ENCODE results near the gene TP73.

The TP73 gene

GRCh38 chr1:3705341-3705950 lies 53.1 kb downstream of the TP73 start:
- DNase-seq (ENCODE audit: low read depth in 1 of 2, low spot score in 1 of 2), result no peak

DNA sequence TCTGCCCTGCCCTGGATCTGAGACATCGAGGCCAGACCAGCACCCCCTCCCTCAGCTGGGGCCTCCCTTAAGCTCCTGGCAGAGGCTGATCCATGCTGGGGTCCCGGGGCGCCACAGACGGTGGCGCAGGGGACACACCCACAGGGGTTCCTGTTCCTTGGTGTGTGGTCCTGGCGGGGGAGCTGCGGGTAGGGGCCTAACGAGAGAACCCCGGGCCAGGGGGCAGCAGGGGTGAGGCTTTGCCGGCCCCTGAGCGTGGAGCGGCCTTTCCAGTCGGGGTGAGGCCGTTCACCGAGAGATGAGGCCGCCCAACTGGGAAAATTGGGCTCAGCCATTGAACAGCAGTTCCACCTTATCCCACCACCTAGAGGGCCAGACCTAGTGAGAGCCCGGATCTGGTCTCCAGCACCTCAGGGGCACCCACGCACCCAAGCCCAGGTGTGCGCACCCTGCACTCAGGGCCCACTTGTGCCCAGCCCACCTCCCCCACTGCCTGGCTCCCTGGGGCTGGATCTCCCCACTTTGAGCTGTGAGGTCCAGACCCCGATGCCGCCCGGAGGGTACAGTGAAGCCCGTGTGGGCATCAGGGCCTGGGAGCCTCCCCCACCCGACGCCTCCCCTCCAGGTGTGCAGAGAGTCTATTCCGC lies 54.5 kb downstream of the TP73 start:
- no peak for DNase-seq (ENCODE audit: low read depth in 1 of 2, low spot score in 1 of 2)

GRCh38 chr1:3707298-3707938 lies 55.1 kb downstream of the TP73 start:
- no peak for DNase-seq (ENCODE audit: low read depth in 1 of 2, low spot score in 1 of 2)

DNA sequence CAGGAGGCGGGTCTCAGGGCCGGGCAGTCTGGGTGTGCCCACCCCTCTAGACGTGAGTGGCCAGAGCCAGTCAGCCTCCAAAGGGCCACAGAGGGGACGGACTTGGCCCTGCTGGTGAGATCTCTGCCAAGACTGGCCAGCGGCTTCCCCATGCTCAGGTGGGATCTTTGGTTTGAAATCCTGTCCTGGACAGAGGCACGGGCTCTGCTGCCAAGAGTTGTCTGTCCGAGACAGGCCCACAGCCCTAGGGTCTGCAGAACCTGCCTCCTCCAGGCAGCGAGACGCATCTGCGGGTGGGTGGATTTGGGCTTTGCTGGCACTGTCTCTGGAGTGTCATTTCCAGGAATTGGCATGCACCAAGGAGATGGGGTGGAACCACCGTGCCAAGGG lies 55.6 kb downstream of the TP73 start:
- DNase-seq (ENCODE audit: low read depth in 1 of 2, low spot score in 1 of 2), result no peak

GRCh38 chr1:3708791-3709190 lies 56.5 kb downstream of the TP73 start:
- DNase-seq (ENCODE audit: low read depth in 1 of 2, low spot score in 1 of 2), result no peak

DNA sequence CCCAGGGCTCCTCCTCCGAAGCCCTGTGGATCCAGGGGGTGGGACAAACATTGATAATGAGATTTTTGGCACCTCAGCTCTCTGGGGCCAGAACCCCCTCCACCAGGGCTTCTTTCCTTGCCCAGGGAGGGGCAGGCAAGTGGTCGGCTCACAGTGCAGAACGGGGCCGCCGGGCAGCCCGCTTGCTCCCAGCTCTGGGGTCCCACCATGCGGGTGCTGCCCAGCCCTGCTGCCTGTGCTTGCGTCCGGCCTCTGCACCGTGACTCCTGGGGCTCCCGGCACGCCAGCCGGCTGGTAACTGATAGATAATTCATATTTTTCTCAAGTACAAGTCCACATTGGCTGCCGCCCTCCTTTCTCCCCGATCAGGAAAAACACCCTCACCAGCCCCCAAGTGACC lies 57.9 kb downstream of the TP73 start:
- DNase-seq (ENCODE audit: low read depth in 1 of 2, low spot score in 1 of 2), result no peak

GRCh38 chr1:3711381-3711779 lies 59.1 kb downstream of the TP73 start:
- no peak for DNase-seq (ENCODE audit: low read depth in 1 of 2, low spot score in 1 of 2)

DNA sequence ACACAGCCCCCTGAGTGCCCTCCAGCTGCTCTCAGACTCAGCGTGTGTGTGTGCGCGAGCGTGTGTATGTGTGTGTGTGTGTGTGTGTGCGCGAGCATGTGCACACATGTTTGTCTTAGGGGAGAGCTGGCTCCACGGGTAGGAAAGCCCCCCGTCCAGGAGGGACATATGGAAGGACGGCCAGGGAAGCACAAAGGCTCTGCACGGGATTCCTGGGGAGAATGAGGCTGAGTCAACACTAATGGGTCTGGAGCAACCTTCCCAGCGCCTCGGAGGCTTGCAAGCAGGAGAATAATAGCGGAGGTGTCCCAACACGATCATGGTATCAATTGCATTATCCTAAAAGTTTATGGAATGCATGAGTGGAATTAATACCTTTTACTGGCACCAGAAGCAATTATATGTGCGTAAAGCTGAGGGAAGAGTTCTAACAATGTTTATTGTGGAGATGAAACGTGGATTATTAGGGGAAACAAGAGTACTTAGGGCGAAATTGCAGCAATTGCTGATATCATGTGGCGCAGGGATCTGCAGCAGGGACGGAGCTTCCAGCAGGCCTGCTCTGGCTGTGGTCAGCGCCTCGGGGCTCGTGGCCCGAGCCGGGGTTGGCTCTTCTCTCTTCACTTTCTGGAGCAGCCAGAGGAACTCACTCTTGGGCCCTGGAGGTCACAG lies 59.6 kb downstream of the TP73 start:
- DNase-seq (ENCODE audit: low read depth in 1 of 2, low spot score in 1 of 2), result no peak

DNA sequence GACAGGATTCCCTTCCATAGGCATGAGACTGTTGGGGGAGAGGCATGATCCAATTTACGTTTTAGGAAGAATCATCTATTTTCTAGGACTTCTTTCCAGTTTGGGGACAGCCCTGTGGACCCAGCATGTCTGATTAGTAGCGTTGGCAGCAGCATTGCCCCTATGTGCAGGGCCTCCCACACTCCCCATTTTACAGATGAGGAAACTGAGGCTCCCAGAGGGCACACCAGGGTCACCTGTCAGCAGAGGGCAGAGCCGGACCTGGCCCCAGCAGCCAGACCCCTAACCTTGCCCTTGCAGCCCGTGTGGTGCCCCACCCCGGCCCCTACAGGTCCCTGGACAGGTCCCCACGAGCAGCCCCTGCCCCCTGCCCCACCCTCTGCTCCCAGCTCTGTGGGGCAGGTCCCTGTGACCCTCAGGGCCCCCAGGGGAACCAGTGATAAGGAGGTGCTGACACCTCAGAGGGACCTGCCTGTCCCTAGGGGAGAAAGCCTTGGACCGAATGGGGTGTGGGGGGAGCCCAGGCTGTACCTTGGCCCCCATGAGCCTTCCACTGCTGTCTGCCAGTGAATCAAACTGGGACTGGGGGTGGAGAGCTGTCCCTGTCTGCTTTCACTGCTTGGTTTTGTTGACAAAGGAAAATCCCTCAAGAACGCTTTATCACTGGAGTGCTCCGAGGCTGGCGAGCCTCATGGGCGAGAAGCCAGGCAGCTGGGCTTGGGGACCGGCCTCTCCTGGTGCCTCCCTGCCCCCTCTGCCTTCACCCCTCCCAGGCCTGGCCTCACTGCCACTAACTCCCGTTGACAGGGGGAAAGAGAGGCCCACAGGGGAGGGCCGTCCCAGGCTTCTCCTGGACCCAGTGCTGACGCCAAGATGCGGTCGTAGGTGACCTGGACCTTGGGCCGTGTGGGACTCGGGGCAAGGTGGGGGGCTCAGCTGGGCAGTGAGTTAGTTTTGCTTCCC lies 60.5 kb downstream of the TP73 start:
- no peak for DNase-seq (ENCODE audit: low read depth in 1 of 2, low spot score in 1 of 2)

GRCh38 chr1:3713840-3714239 lies 61.5 kb downstream of the TP73 start:
- no peak for DNase-seq (ENCODE audit: low read depth in 1 of 2, low spot score in 1 of 2)

GRCh38 chr1:3714284-3714741 lies 62.0 kb downstream of the TP73 start:
- no peak for DNase-seq (ENCODE audit: low read depth in 1 of 2, low spot score in 1 of 2)

- DNase-seq (ENCODE audit: low read depth in 1 of 2, low spot score in 1 of 2), result no peak
Measured at GRCh38 chr1:3714814-3715213, 62.5 kb downstream of the TP73 start.

DNA sequence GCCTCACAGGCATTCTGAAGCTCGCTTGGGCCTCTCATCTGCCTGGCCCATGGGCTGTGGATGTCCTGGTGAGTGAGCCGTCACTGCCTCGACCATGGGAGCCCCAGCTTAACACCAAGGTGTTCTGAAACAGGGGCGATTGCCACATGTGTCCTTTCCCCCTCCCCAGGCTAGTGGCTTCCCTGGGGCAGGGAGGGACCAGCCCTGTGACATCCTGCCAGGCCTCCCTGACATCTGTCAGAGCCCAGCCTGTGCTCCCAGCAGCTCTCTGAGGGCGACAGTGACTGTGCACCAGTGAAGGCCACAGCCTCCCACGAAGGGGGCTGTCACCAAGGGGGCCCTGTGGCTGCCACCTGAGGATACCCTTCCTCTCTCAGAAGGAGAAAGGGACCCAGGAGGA lies 64.0 kb downstream of the TP73 start:
- no peak for DNase-seq (ENCODE audit: low read depth in 1 of 2, low spot score in 1 of 2)

DNA sequence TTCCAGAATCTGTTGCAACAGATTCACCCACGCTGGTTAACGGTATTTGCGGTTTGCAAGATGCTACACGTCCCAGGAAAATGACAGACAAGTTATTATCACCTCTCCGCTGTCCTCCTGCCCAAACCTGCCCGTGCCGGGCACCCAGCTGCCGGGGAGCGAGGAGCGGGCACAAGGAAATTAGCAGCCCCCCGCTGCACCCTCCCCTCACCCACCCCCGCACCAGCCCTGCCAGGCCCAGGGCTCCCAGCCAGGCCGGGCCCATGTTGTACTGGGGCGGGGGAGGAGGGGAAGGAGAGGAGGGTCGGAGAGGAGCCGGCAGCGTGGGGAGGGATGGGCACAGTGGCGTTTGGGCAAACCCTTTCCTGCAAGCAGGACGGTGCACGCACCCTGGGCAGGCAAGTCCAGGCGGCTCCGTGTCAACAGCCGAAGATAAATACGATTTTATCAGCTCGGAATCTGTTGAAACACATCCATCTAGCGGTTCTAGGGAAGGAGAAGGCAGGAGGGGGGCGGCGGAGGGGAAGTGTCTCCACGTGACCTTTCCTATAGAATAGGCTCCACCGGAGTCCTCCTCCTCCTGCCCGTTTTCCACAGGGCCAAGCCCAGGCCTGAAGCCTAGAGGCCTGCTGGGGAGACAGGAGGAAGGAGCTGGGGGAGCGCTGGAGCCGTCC lies 64.9 kb downstream of the TP73 start:
- DNase-seq (ENCODE audit: low read depth in 1 of 2, low spot score in 1 of 2), result no peak

DNA sequence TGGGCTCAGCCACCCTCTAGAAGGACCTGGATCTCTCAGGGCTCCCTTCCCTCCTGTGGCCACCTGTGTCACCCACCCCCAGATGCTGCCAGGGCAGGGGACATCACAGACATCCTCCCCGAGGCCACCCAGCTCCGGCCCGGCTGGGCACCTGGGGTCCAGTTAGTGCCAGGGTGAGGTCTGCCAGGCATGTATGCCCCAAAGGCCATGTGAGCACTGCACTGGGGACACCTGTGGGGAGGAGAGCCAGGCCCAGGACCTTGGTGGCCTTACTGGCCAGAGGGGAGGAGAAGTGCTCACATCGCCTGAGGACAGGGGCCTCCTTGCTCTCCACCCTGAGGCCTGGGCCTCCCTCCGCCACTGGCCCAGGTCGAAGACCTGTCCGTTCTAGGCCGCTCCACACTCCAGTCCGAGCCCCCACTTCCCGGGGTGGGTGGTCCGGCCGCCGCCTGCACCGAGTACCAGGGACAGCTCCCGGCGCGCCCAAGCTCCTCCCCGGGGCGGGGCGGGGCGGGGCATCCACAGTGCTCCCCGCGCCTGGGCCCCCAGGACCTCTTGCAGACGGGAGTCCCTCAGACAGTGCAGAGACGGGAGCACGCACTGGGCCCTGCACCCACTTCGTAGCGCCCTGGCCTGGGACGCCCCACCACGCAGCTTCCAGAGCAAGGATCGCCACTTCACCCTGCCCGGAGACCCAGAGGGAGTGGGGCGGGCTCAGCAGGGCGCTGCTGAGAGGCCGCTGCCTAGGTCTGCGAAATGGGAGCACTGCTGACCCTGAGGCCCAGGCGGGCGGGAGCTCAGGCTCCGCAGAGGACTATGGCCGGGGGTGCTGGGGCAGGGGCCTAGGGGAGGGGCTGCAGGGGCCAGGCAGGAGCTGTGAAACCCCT lies 65.6 kb downstream of the TP73 start:
- DNase-seq (ENCODE audit: low read depth in 1 of 2, low spot score in 1 of 2), result no peak

GRCh38 chr1:3718764-3719163 lies 66.4 kb downstream of the TP73 start:
- no peak for DNase-seq (ENCODE audit: low read depth in 1 of 2, low spot score in 1 of 2)

- no peak for DNase-seq (ENCODE audit: low read depth in 1 of 2, low spot score in 1 of 2)
Measured at GRCh38 chr1:3721955-3722465, 69.7 kb downstream of the TP73 start.

DNA sequence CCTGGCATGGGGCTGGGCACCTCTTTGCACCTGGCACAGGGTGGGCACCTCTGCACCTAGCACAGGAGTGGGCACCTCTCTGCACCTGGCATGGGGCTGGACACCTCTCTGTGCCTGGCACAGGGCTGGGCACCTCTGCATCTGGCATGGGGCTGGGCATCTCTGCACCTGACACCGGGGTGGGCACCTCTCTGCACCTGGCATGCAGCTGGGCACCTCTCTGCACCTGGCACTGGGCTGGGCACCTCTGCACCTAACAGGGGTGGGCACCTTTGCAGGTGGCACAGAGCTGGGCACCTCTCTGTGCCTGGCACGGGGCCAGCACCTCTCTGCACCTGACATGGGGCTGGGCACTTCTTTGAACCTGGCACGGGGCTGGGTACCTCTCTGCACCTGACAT lies 70.5 kb downstream of the TP73 start:
- DNase-seq (ENCODE audit: low read depth in 1 of 2, low spot score in 1 of 2), result no peak

- DNase-seq (ENCODE audit: low read depth in 1 of 2, low spot score in 1 of 2), result peak; percentile 59 to 72
Measured at GRCh38 chr1:3724416-3725030, 72.2 kb downstream of the TP73 start.
